Fibroblast of lung (primary cell): ENCODE results near the gene SRRM1.

Experiments used
- CTCF ChIP-seq, 2 donors: IDR thresholded peaks in 1 of 2; conservative IDR thresholded peaks in 1 of 2; 1 replicate in 1 of 2; 2 replicates in 1 of 2; pipeline ENCODE4 v1.5.1; 2011 to 2012; ENCODE audit warnings: low read length in 2 of 2, control low read depth in 1 of 2, inconsistent platforms in 1 of 2, low read depth in 1 of 2, mild to moderate bottlenecking in 1 of 2
- EZH2 ChIP-seq: IDR thresholded peaks from 2 replicates; pipeline ENCODE4 v1.5.1; 2012; ENCODE audit warnings: low read length, control low read depth, mild to moderate bottlenecking; ENCODE audit errors: missing control alignments

GRCh38 chr1:24691051-24691450, 47.9 kb downstream of the SRRM1 start:
- no peak for TF ChIP-seq CTCF (conservative IDR thresholded peaks at IDR 0.05 in 1 of 2, IDR thresholded peaks at IDR 0.05 in 1 of 2; ENCODE audit: low read depth in 1 of 2, low read length in 2 of 2)
- TF ChIP-seq EZH2 = no peak
